ENCODE data around the gene TEPSIN. TPM values are rescaled to one million over a fixed set of nuclear protein-coding genes. Genes with fewer than 3 reads are reported as not detected.

TEPSIN gene
- total RNA-seq, 4 donors from 2014 or later: 21.7 to 53.7 (median 28.8) TPM

- no peak for TF ChIP-seq CTCF (IDR thresholded peaks at IDR 0.05; ENCODE audit: low read depth)
These were observed 9.8 kb downstream of the TEPSIN start for GRCh38 chr17:81228834-81229665.

- no peak for TF ChIP-seq CTCF (IDR thresholded peaks at IDR 0.05; ENCODE audit: low read depth)
These were observed 10.4 kb downstream of the TEPSIN start for GRCh38 chr17:81228420-81228819.

DNA sequence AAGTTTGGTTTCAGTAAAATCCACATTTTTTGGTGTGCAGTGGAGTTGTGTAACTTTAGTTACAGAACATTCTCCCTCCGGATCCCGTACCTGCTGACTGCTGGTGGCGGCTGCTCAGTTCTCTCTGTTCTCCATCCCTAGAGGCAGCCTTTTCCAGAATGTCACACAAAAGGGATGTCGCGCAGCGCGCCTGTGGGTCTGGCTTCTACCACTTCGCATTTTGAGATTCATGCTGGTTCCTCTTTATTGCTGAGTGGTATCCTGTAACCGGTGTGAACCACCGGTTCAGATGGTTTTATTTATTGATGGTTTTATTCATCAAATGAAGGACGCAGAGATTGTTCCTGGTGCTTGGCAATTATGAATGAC, 15.1 kb downstream of the TEPSIN start:
- TF ChIP-seq CTCF (IDR thresholded peaks at IDR 0.05; ENCODE audit: low read depth): no peak

DNA sequence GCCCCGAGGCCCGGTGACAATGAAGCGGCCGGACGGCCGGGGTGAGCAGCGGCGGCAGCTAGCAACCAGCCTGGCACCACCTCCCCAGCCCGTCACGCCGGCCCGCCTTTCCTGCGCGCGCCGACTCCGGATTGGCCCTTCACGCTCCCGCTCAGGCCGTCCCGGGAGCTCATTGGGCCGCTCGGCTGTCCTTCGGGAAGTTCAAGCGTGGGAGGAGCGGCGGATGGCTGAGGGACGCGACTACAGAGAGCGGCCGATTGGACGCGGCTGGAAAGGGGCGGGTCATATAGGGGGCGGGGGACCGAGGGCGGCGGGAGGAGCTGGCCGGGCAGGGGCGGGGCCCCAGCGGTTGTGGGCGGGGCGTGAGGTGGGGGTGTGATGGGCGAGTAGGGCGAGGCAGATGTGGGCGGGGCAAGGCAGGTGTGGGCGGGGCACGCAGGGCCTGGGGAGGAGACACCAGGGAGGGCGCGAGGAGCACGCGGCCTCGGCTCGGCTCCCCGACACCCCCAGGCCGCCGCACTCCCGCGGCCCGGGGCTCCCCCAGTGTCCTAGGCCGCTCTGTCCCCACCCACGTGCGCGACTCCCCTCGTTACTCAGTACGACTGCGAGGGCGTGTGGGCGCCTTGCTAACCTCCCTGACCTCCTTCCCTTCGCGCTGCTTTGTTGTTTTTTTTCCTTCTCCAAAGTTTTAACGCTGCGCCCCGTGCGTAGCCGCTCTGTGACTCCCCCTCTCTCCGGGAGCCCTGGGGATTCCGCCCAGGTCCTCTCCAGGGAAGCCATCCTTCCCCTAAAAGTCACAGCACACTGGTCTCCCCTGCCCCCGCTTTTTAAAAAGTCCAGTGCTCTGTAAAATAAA, 15.7 kb downstream of the TEPSIN start, which contains the start of gene CEP131:
TSS of gene CEP131 (minus strand) at position 60 of the 856 bp plus-strand sequence. CDS start 2,909 bp downstream, outside the sequence.
- no peak for TF ChIP-seq CTCF (IDR thresholded peaks at IDR 0.05; ENCODE audit: low read depth)

DNA sequence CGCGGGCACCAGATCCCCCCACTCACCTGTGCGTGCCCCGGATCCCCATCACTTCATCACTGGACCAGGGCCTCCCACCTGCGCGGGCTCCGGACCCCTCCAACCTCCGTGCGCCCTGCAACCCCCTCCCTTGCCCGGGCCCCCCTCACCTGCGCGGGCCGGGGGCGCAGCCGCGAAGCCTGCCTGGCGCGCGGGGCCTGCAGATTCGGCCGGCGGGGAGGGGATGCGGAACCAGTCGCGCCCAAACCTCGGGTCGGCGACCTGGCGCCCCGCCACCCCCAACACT, 16.3 kb downstream of the TEPSIN start:
- no peak for TF ChIP-seq CTCF (IDR thresholded peaks at IDR 0.05; ENCODE audit: low read depth)

GRCh38 chr17:81221842-81222619, 16.8 kb downstream of the TEPSIN start:
- TF ChIP-seq CTCF (IDR thresholded peaks at IDR 0.05; ENCODE audit: low read depth): no peak

Measured in subcutaneous adipose tissue (tissue), 4 donors.